ENCODE results near the gene ADORA2A. TPM values are rescaled to one million over a fixed set of nuclear protein-coding genes. Genes with fewer than 3 reads are reported as not detected.

ADORA2A gene
- total RNA-seq, 1 donor from 2014 or later = 6.4 TPM

GRCh38 chr22:24435323-24435645 lies 7.9 kb downstream of the ADORA2A start:
- Mint-ChIP-seq H3K27ac (no peak overlapping the region), H3K9me3 (ENCODE audit: low read depth) (no peaks in the 10 kb centered on the region), H3K36me3 (ENCODE audit: insufficient read depth) (no peaks in the 10 kb centered on the region), H3K27me3 (no peaks in the 10 kb centered on the region), H3K4me3 (ENCODE audit: low read depth) (no peak overlapping the region), H3K4me1 (ENCODE audit: low read depth) (no peaks in the 10 kb centered on the region)
- no peak for DNase-seq (ENCODE audit: low spot score, unreplicated experiment)
- TF ChIP-seq CTCF (IDR thresholded peaks at IDR 0.05; ENCODE audit: unreplicated experiment) = no peak

- H3K27ac Mint-ChIP-seq = no peak overlapping the region
- H3K36me3 Mint-ChIP-seq (ENCODE audit: insufficient read depth) = no peaks in the 10 kb centered on the region
- H3K4me3 Mint-ChIP-seq (ENCODE audit: low read depth) = no peak overlapping the region
- DNase-seq (ENCODE audit: low spot score, unreplicated experiment) = no peak
- no peaks in the 10 kb centered on the region for H3K27me3 Mint-ChIP-seq
- no peaks in the 10 kb centered on the region for H3K9me3 Mint-ChIP-seq (ENCODE audit: low read depth)
- no peaks in the 10 kb centered on the region for H3K4me1 Mint-ChIP-seq (ENCODE audit: low read depth)
- TF ChIP-seq CTCF (IDR thresholded peaks at IDR 0.05; ENCODE audit: unreplicated experiment) = no peak
Measured at GRCh38 chr22:24435861-24436371, 8.5 kb downstream of the ADORA2A start.

GRCh38 chr22:24436553-24436952 lies 9.2 kb downstream of the ADORA2A start:
- Mint-ChIP-seq H3K27ac (peak overlapping the region; percentile 76), H3K4me3 (ENCODE audit: low read depth) (no peak overlapping the region)

GRCh38 chr22:24437091-24437490 lies 9.7 kb downstream of the ADORA2A start:
- Mint-ChIP-seq H3K27ac (no peak overlapping the region), H3K4me1 (ENCODE audit: low read depth) (no peaks in the 10 kb centered on the region), H3K4me3 (ENCODE audit: low read depth) (no peak overlapping the region), H3K27me3 (no peaks in the 10 kb centered on the region), H3K9me3 (ENCODE audit: low read depth) (no peaks in the 10 kb centered on the region), H3K36me3 (ENCODE audit: insufficient read depth) (no peaks in the 10 kb centered on the region)
- no peak for DNase-seq (ENCODE audit: low spot score, unreplicated experiment)
- TF ChIP-seq CTCF (IDR thresholded peaks at IDR 0.05; ENCODE audit: unreplicated experiment) = no peak

More at GRCh38 chr22:24436553-24436952, 9.2 kb downstream of the ADORA2A start:
- Mint-ChIP-seq H3K9me3 (ENCODE audit: low read depth) (no peaks in the 10 kb centered on the region), H3K27me3 (no peaks in the 10 kb centered on the region), H3K36me3 (ENCODE audit: insufficient read depth) (no peaks in the 10 kb centered on the region), H3K4me1 (ENCODE audit: low read depth) (no peaks in the 10 kb centered on the region)
- TF ChIP-seq CTCF (IDR thresholded peaks at IDR 0.05; ENCODE audit: unreplicated experiment) = no peak
- DNase-seq (ENCODE audit: low spot score, unreplicated experiment) = no peak

GRCh38 chr22:24437741-24438328 lies 10.4 kb downstream of the ADORA2A start:
- no peak for TF ChIP-seq CTCF (IDR thresholded peaks at IDR 0.05; ENCODE audit: unreplicated experiment)
- no peaks in the 10 kb centered on the region for H3K36me3 Mint-ChIP-seq (ENCODE audit: insufficient read depth)
- no peaks in the 10 kb centered on the region for H3K4me1 Mint-ChIP-seq (ENCODE audit: low read depth)
- H3K27ac Mint-ChIP-seq = no peak overlapping the region
- DNase-seq (ENCODE audit: low spot score, unreplicated experiment) = no peak
- H3K27me3 Mint-ChIP-seq = no peaks in the 10 kb centered on the region
- H3K4me3 Mint-ChIP-seq (ENCODE audit: low read depth) = no peak overlapping the region
- no peaks in the 10 kb centered on the region for H3K9me3 Mint-ChIP-seq (ENCODE audit: low read depth)
